NCI-H345 treated with DMSO at 0.1 percent for 48 hours (cell line): ENCODE data around the gene CDK18.

Experiments used
- DNase-seq: peaks from one replicate; lab custom pipeline; 2025; ENCODE audit not compliant: unreplicated experiment; lab: John Stamatoyannopoulos, UW

Gene CDK18

GRCh38 chr1:205502111-205502810, 2.2 kb upstream of the CDK18 start:
- no peak for DNase-seq

- DNase-seq, result no peak
Measured at GRCh38 chr1:205502992-205503391, 1.5 kb upstream of the CDK18 start.

GRCh38 chr1:205505076-205505729, 734 bp downstream of the CDK18 start:
- no peak for DNase-seq

GRCh38 chr1:205505791-205506190, 1.3 kb downstream of the CDK18 start:
- DNase-seq, result no peak

GRCh38 chr1:205506409-205507200, 2.1 kb downstream of the CDK18 start:
- DNase-seq, result no peak

GRCh38 chr1:205508227-205508714, 3.8 kb downstream of the CDK18 start:
- DNase-seq, result no peak

GRCh38 chr1:205510308-205510950, 6.0 kb downstream of the CDK18 start:
- DNase-seq, result no peak

- DNase-seq, result no peak
Measured at GRCh38 chr1:205510951-205511330, 6.5 kb downstream of the CDK18 start.

GRCh38 chr1:205512059-205513045, 7.9 kb downstream of the CDK18 start:
- no peak for DNase-seq

GRCh38 chr1:205513774-205514173, 9.3 kb downstream of the CDK18 start:
- DNase-seq, result no peak

GRCh38 chr1:205514211-205515142, 10.0 kb downstream of the CDK18 start:
- DNase-seq, result no peak

- DNase-seq, result no peak
Measured at GRCh38 chr1:205515781-205516253, 11.3 kb downstream of the CDK18 start.

- no peak for DNase-seq
Measured at GRCh38 chr1:205516362-205516761, 11.9 kb downstream of the CDK18 start.

GRCh38 chr1:205517288-205517687, 12.8 kb downstream of the CDK18 start:
- no peak for DNase-seq

GRCh38 chr1:205517763-205518162, 13.3 kb downstream of the CDK18 start:
- DNase-seq, result no peak

GRCh38 chr1:205518661-205519540, 14.4 kb downstream of the CDK18 start:
- no peak for DNase-seq

GRCh38 chr1:205519541-205520131, 15.2 kb downstream of the CDK18 start:
- DNase-seq, result no peak

- DNase-seq, result no peak
Measured at GRCh38 chr1:205520709-205521108, 16.2 kb downstream of the CDK18 start.
